GM19438 (cell line): ENCODE data around the gene ICE2.

Experiments
- ATAC-seq: cut with Tn5 transposase; IDR thresholded peaks from one replicate; pipeline ENCODE4 v1.9.1; 2021; ENCODE audit warnings: low read depth; ENCODE audit not compliant: unreplicated experiment

The ICE2 gene

GRCh38 chr15:60392601-60392985 lies 86.3 kb downstream of the ICE2 start:
- ATAC-seq, result no peak

GRCh38 chr15:60391722-60392315 lies 87.1 kb downstream of the ICE2 start:
- no peak for ATAC-seq

DNA sequence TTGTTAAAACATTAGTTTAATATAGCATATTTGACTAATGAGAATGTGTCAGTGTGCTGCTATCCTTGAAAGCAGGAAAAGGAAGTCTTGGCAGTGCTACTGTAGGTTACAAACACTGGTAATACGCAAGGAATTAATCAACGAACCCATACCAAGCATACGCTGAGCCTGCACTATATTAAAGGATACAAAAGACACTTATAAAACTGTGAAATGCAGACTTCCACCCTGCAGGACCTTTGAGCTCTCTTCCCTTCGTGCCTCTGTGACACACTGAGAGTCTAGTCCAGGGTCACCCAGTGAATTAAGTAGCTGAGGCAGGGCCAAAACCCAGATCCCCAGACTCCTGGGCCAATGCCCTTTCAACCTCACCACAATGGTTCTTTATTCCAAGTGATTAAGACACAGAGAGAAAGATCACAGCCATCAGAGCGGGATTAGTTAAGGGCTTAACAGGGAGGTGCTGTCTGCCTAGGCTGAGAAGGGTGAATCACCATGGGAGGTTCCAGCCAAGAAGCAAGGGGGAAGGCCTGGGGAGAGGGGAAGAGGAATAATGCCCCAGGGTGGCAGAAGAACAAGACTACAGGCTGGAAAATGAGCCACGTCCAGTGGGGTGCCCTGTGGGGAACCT lies 88.0 kb downstream of the ICE2 start:
- no peak for ATAC-seq

DNA sequence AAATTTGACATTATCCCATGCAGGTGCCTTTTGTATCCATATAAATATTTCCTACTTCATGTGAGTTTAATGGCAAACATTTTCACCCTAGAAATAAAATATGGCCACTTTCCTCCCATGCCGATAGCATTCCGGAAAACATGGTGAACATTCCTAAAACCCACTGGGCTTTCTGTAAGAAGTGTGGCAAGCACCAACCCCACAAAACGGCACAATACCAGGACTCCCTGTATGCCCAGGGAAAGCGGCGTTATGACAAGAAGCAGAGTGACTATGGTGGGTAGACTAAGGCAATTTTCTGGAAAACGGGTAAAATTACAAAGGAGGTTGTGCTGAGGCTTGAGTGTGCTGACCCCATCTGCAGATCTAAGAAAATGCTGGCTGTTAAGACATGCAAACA lies 88.7 kb downstream of the ICE2 start:
- ATAC-seq, result no peak

DNA sequence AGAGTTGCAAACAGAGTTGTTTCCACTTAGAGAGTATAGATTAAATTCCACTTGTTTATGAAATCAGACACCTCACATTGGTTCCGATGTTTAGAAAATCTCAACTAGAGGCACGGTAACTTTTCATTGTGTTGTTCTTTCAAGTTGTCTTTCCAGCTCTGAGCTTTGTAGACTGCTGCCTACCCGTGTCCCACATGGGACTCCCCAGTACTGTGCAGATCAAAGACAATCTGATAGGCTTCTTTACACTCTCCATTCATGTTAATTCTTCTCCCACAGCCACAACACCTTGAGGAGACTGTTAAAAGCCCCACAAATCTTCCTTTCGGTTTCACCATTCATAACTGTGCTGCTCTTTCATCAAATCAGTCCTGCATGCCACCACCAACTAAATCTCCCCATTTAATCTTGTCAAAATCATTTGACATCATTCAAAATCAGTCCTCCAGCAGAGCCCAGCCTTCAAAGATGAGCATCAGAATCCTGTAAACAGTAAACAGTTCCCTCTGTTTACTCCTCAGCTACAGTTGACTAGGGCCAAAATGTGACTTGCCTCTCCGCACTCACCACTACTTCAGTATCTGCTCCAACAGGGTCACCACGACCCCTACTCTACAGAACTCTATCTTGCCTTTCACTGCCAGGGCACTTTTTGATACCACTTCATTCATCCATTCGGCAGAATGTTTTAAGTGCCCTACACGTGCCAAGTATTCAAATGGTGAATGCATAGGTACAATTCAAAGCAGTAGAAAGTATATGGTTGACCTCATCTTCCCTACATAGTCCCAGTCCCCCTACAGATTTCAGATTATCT lies 89.5 kb downstream of the ICE2 start:
- ATAC-seq, result peak; percentile 78

DNA sequence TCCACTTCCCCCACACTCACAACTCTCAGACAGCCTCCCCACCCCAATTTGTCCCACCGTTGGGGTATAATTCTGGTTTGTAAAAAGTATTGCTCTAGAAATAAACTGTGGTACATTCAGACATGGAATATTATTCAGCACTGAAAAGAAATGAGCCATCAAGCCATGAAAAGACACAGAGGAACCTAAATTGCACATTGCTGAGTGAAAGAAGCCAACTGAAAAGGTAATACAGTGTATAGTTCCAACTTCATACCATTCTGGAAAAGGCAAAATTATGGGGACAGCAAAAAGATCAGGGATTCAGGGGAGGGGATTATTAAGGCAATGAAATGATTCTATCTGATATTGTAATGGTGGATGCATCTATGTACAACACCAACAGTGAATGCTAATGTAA lies 91.6 kb downstream of the ICE2 start:
- ATAC-seq, result no peak

DNA sequence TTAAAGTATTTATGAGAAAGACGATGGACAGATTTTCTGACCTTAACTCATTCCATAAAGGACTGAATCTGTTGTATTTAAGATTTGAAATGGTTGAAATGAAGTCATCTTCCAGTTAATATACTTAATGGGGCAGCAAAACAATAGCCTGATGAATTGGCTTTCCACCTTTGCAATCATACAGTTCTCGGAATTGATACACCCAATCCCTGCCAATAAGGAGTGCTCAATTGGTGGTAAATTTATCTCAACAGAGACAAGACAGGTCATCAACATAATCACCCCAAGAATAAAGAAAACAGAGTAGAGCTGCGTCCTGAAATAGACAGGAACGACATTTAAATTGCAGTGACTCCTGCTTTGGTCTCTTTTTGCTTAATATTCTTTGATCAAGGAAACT lies 92.3 kb downstream of the ICE2 start:
- no peak for ATAC-seq

DNA sequence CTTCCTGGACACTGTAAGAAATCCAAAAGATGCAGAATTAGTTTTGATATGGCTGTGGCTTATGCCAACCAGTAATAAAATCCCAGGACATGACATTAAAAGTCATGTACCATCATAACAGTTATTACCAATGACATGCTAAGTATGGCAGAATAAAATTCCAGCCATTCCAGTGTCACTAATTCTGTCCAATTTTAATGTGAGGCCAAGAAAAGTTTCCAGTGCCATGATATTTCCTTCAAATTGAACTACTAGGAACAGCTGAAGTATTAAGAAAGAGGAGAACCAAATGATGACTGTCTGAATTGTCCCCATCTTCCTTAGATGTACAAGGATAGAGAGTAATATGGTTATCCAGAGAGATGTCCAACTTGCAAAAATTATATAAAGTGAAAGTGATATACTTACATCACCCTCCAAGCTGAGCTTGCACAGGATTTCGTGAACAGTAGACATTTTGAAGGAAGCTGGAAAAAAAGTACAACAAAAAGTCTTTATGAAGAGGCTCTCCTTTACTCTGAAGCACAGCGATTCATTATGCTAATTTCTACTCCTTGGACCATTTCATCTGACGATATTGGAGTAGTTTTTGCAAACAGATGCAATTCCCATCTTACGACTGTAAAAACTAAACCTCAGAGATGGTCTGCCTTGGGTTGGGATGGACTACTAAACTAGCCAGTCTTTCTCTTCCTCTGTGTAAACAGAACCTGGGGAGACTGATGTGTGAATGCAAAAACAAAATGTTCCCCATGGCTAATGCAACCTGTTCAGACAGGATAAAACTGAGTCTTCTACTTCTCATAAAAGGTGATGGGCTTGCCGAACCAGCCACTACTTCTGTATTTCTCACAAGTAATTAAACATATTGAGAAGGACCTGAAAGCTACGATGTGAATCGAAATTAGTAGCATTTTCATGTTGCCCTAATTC lies 93.1 kb downstream of the ICE2 start:
- no peak for ATAC-seq

DNA sequence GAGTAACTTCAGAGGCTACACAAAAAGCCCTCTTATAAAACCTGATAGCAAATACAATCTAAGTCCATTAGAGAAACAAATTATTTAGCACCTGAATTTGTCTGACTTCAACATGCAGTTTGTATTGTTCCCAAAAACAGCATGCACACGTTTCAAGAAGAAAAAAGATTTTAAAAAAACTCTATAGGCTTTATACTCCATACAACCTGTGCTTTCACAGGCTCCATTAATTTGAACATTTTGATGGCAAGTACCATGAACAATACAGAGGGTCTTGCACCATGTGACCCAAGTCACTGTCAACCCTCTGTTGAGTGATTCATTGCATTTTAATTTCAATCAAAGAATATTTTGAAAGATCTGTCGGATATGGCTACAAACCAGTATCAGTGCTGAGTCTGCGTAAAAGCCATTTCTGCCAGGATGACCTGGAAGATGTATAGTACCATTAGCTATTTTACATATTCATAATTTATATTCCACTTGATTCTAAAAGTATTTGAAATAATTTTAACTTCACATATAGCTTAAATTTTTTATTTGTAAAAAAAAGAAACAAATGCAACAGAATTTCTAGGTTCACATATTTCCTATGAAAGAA lies 94.3 kb downstream of the ICE2 start:
- no peak for ATAC-seq

DNA sequence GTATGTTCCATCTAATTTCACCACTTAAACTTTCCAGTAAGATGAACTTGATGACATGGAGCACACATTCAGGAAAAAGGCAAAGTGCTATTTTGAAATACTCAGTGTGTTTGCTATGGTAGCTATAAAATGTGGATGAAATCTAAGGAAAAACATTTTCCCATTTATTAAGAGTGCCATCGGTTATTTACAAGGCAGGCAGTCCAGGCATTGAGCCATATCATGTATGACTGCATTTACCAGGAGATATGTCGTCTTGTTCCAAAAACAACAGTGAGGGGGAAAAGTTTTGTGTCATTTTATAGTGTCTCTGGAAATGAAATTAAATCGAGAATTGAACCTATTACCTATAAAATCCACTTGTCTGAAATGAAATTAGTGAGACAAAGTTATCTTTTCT lies 94.9 kb downstream of the ICE2 start:
- no peak for ATAC-seq

DNA sequence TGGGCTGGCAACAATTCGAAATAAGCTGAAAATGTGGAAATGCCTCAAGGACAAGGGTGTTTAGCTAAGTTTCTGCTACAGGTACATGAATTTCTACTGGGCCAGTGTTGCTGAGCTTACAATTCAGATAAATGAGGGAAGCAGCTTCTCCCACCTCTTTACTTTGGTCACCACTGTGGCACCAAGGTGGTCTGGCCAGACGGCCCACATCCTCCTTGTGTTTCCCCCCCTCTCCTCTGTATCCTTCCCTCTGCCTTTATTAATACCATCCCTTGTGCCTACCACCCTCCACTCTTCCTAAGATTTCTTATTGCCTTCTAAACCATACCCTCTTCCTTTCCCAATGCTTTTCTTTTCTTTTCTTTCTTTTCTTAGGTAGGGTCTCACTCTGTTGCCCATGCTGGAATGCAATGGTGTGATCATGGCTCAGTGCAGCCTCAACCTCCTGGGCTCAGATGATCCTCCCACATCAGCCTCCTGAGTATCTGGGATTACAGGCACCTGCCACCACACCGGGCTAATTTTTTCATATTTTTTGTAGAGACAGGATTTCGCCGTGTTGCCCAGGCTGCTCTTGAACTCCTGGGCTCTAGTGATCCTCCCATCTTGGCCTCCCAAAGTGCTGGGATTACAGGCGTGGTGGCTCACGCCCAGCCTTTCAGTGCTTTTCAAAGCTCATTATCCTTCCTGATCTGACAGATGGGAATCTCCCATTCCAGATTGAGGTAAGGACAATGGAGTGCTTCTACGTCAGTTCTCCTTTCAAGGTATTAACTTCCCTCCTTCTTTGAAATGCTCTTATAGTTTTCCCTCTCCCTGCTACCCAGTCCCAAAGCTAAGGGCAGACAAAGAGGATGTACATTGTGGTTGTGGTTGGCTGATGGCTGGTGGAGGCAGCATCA lies 95.9 kb downstream of the ICE2 start:
- no peak for ATAC-seq

DNA sequence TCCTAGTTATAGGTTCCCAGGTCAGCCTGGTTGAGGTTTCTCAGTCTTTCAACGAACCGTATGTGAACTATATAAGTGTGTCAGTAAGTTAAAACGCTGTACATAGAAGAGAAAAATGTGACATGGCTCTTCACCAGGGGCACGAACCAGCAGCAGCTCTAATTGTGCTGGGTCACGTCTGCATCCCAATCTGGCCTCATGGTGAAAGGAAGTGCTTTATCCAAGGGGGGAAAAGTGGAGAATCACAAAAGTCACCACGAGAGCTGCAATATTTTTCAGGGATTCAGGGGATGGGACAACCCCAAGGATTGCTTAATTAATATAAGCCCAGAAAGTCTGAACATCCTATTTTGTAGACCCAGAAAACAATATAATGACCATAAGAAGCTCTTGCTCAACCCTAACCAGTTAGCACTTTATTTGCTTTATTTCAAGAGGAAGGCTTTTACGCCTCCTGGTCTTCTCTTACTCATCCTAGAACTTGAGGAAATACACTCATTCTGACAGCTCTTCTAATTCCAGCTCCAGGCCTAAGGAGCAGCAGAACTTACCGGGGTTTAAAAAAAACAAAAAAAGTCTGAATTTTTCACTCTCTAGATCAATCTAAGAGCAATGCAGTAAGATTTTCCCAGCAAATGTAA lies 97.7 kb downstream of the ICE2 start:
- ATAC-seq, result no peak

DNA sequence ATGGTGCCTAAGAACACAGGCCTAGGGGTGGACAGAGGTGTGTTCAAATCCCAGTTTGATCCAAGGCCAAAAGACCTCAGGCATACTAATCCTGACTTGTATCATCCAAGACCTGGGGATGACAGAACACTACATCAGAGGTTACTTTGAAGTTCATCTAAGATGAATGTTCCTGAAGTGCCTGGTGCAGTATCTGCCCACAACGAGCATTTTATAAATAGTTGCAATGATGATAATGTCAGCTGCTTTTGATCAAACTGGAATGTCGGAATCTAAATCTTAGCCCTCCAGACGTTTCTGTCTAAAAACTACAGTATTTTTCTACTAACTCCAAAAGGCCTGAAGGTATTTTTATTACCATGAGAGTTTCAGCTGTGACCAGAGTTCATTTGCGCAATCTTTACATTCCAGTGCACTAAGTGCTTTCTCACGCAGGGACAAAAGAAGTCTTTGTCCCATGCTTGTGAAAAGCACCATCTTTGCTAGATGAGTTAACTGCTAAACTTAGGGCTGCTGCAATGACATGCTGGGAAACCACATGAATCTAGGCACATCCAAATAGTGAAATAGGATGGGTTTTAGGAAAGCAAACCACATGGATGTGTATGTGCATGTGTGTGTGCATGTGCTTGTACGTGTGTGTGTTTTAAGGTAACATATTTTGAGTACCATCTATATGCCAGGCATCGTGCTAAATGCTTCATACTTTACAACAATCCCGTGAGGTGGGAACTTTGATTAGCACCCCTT lies 99.2 kb downstream of the ICE2 start:
- no peak for ATAC-seq

- no peak for ATAC-seq
Observed at GRCh38 chr15:60379185-60379524, 99.8 kb downstream of the ICE2 start.

- ATAC-seq, result no peak
Observed at GRCh38 chr15:60376677-60377095, 102.3 kb downstream of the ICE2 start.

DNA sequence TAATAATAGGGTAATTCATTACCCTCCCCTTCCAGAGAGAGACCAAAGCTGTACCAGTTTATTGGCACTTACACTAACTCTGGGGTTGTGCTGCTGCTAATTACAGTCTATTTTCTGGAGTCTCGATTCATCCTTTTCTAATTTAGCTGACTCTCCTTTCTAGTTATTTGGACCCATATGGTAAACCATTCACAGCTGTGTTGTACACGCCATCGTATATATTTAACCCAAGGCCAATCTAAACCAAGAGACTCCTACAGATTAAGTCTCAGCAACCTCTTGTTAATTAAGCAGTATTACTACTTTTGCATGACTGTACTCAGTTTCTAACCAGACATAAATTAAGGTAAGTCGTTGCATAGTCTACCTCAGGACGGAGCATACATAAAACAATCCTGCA lies 103.6 kb downstream of the ICE2 start:
- no peak for ATAC-seq

DNA sequence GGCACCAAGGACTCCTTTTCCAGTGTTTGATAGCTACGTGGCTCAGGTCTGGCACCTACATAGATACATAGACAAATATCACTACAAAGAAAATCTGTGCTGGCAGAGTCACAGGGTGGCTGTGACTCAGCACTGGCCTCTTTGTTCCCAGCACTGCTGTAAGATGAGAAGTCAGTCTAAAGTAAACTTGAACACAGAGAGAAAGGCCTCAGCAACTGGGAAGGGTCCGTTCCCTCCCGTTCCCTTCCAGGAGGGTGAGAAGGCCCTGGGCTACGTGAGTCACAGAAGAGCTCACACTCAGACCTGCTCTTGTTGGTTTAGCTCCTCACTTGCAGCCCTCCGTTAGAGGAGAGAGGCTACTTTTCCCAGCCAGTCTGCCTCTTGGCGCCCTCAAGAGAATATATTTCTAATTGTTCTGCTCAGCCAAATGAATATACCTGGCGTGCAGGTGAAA lies 104.3 kb downstream of the ICE2 start:
- no peak for ATAC-seq

- no peak for ATAC-seq
Observed at GRCh38 chr15:60374209-60374608, 104.7 kb downstream of the ICE2 start.
